IMR-90 (cell line): ENCODE data around the gene LIPI. TPM values are rescaled to one million over a fixed set of nuclear protein-coding genes. Genes with fewer than 3 reads are reported as not detected.

Source experiments
- ATAC-seq: fragments of 200-7000 bp; cut with Tn5 transposase; 2 replicates; pipeline ENCODE4 v1.9.1; 2020; ENCODE audit warnings: low read depth, mild to moderate bottlenecking, moderate library complexity
- BruUV-seq: library from RNA; stranded (reverse); fragments of 400-500 nt; replicated peaks from 2 replicates; lab custom pipeline; 2021; lab: Mats Ljungman, UMichigan
- CTCF ChIA-PET: fragments of 300-600 bp; formaldehyde crosslinking; extraction: SDS; loops from one replicate; lab custom pipeline; 2021; ENCODE audit warnings: antibody characterized with exemption; lab: Yijun Ruan, JAX
- POLR2A ChIA-PET: fragments of 300-600 bp; sonication (Branson Sonifier 250); formaldehyde crosslinking; loops from one replicate; lab custom pipeline; 2022; ENCODE audit warnings: antibody characterized with exemption; ENCODE audit not compliant: unreplicated experiment; lab: Charles Lee
- DNase-seq: peaks from one replicate; pipeline ENCODE4 v3.0.0; 2013
- H2AFZ ChIP-seq: replicated peaks from 2 replicates; pipeline ENCODE3; 2013; ENCODE audit warnings: low read length, mild to moderate bottlenecking; ENCODE audit not compliant: poor library complexity
- H2AK5ac ChIP-seq: 2 replicates; pipeline ENCODE4 v1.6.1; 2013; ENCODE audit warnings: low read depth, low read length, inconsistent platforms
- H2AK9ac ChIP-seq: replicated peaks from 2 replicates; pipeline ENCODE3; 2013; ENCODE audit warnings: mild to moderate bottlenecking, low read depth, low read length, moderate library complexity; ENCODE audit not compliant: poor library complexity
- H2BK120ac ChIP-seq: 2 replicates; pipeline ENCODE4 v1.6.1; 2013; ENCODE audit warnings: low read depth, low read length, inconsistent platforms
- H2BK15ac ChIP-seq: 3 replicates; pipeline ENCODE4 v1.6.1; 2013; ENCODE audit warnings: low read depth, low read length, inconsistent platforms
- H2BK20ac ChIP-seq: 2 replicates; pipeline ENCODE4 v1.6.1; 2013; ENCODE audit warnings: low read depth, mild to moderate bottlenecking, inconsistent platforms, low read length, moderate library complexity
- H2BK5ac ChIP-seq: 2 replicates; pipeline ENCODE4 v1.6.1; 2013; ENCODE audit warnings: mild to moderate bottlenecking, low read depth, low read length, inconsistent platforms; ENCODE audit not compliant: poor library complexity, severe bottlenecking
- H3K14ac ChIP-seq: replicated peaks from 2 replicates; pipeline ENCODE4 v1.6.1; 2013; ENCODE audit warnings: low read depth, low read length, inconsistent platforms
- H3K18ac ChIP-seq: 2 replicates; pipeline ENCODE4 v1.6.1; 2013; ENCODE audit warnings: low read depth, low read length, control low read depth
- H3K23ac ChIP-seq: 2 replicates; pipeline ENCODE4 v1.6.1; 2013; ENCODE audit warnings: low read depth, low read length, inconsistent platforms
- H3K27ac ChIP-seq: 2 replicates; pipeline ENCODE4 v1.5.1; 2013; ENCODE audit warnings: mild to moderate bottlenecking, control low read depth, low read length; ENCODE audit not compliant: insufficient read depth
- H3K27me3 ChIP-seq: 2 replicates; pipeline ENCODE4 v1.6.1; 2013; ENCODE audit warnings: low read length; ENCODE audit not compliant: control insufficient read depth, insufficient read depth
- H3K36me3 ChIP-seq: 2 replicates; pipeline ENCODE4 v1.6.1; 2013; ENCODE audit warnings: low read length, mixed read lengths; ENCODE audit not compliant: control insufficient read depth, insufficient read depth
- H3K4ac ChIP-seq: 2 replicates; pipeline ENCODE4 v1.6.1; 2013; ENCODE audit warnings: low read depth, low read length, inconsistent platforms
- H3K4me1 ChIP-seq: 2 replicates; pipeline ENCODE4 v1.6.1; 2013; ENCODE audit warnings: low read length, mixed read lengths; ENCODE audit not compliant: control insufficient read depth, insufficient read depth
- H3K4me2 ChIP-seq: 2 replicates; pipeline ENCODE4 v1.6.1; 2013; ENCODE audit warnings: low read depth, mild to moderate bottlenecking, control low read depth, low read length, moderate library complexity
- H3K4me3 ChIP-seq: 2 replicates; pipeline ENCODE4 v1.5.1; 2013; ENCODE audit warnings: low read depth, mild to moderate bottlenecking, control low read depth, low read length, moderate library complexity; ENCODE audit not compliant: insufficient read depth
- H3K56ac ChIP-seq: 2 replicates; pipeline ENCODE4 v1.6.1; 2013; ENCODE audit warnings: low read length, inconsistent platforms; ENCODE audit not compliant: insufficient read depth; ENCODE audit errors: extremely low read depth
- H3K79me1 ChIP-seq, 2 experiments: 2 replicates each; pipeline ENCODE4 v1.6.1; 2013; ENCODE audit warnings: low read length in 2 of 2, inconsistent platforms in 1 of 2, low read depth in 1 of 2
- H3K9ac ChIP-seq: 2 replicates; pipeline ENCODE4 v1.6.1; 2013; ENCODE audit warnings: low read depth, low read length, control low read depth
- H3K9me1 ChIP-seq: 2 replicates; pipeline ENCODE4 v1.6.1; 2013; ENCODE audit warnings: low read length, inconsistent platforms; ENCODE audit not compliant: insufficient read depth
- H3K9me3 ChIP-seq: 2 replicates; pipeline ENCODE4 v1.6.1; 2013; ENCODE audit warnings: low read length; ENCODE audit not compliant: control insufficient read depth, insufficient read depth
- H4K20me1 ChIP-seq: 2 replicates; pipeline ENCODE4 v1.6.1; 2013; ENCODE audit warnings: low read length, inconsistent platforms; ENCODE audit not compliant: insufficient read depth
- H4K5ac ChIP-seq: 2 replicates; pipeline ENCODE4 v1.6.1; 2013; ENCODE audit warnings: mild to moderate bottlenecking, low read depth, low read length, control low read depth
- H4K8ac ChIP-seq, 2 experiments: 2 replicates each; pipeline ENCODE4 v1.6.1; 2013; ENCODE audit warnings: low read depth in 2 of 2, low read length in 2 of 2, control low read depth in 1 of 2, inconsistent platforms in 1 of 2
- H4K91ac ChIP-seq: 2 replicates; pipeline ENCODE4 v1.6.1; 2013; ENCODE audit warnings: low read depth, low read length, inconsistent platforms; ENCODE audit not compliant: insufficient read depth
- WGBS, 2 experiments: methylation state at CpG; one replicate each; pipeline versions ENCODE4 v1.1.5 to v1.1.7; 2013; ENCODE audit warnings: missing lambda C conversion rate in 2 of 2; ENCODE audit not compliant: insufficient read length in 1 of 2; ENCODE audit errors: extremely low coverage in 2 of 2; 5-methylcytosine and 5-hydroxymethylcytosine counted together
- dilution Hi-C: fragments of 300-500 bp; cut with HindIII; formaldehyde crosslinking; loops from one replicate; pipeline ENCODE4 v1.14.3; 2018; ENCODE audit warnings: low sequenced_read_pairs; ENCODE audit not compliant: unreplicated experiment
- in situ Hi-C: fragments of 300-500 bp; cut with MboI; formaldehyde crosslinking; loops from 3 replicates; pipeline ENCODE4 v1.14.3; 2019; ENCODE audit warnings: low sequenced_read_pairs, inconsistent platforms, mixed read lengths
- intact Hi-C: fragments of 100-400 bp; cut with micrococcal nuclease; formaldehyde crosslinking; loops from 2 replicates; pipeline ENCODE4 v1.10.0; 2022
- polyA plus RNA-seq, 3 experiments: library from polyadenylated mRNA; depleted of rRNA; stranded (reverse); fragments of >200 nt; gene quantifications; 2 replicates each; pipeline ENCODE4 v1.2.3, GENCODE V29; 2012; ENCODE audit warnings: low replicate concordance in 1 of 3
- total RNA-seq: library from RNA; depleted of rRNA; stranded (reverse); fragments of >200 nt; gene quantifications from 2 replicates; pipeline ENCODE4 v1.2.3, GENCODE V29; 2012
- TF ChIP-seq, protein P1 (sequence below): fragments of 150-350 bp; IDR thresholded peaks from 2 replicates; pipeline ENCODE4 v1.6.1; 2017; ENCODE audit warnings: mild to moderate bottlenecking, antibody characterized with exemption, low read length, low read depth

Gene LIPI
- total and polyA plus RNA-seq, 2 of the 4 experiments (the other 2 are of a cell fraction) = not detected

DNA sequence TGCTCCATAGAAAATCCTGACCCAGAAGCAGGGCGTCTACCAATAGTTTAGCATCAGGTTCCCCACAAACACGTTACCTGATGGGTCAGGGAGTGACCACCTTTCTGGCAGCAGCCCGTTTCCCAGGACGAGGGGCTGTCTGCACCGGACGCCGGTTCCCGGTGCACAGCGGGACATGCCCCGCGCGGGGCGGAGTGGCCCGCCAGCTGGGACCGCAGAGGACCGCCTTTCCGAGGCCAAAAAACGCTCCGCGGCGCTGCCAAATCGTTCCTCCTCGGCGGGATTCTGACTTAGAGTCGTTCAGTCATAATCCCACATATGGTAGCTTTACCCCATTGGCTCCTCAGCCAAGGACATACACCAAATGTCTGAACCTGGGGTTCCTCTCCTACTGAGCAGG lies 126.1 kb downstream of the LIPI start:
- intact Hi-C loops (no loop called here), dilution Hi-C loops (no loop called here), in situ Hi-C loops (no loop called here)
- no peak overlapping the region for H3K27ac ChIP-seq
- POLR2A ChIA-PET = no interaction called here
- H3K14ac ChIP-seq = no peak overlapping the region
- no peak overlapping the region for H3K4ac ChIP-seq
- no peaks in the 10 kb centered on the region for H3K4me1 ChIP-seq
- no peak overlapping the region for H4K5ac ChIP-seq
- H3K4me2 ChIP-seq = no peak overlapping the region
- no peaks in the 10 kb centered on the region for H3K9me1 ChIP-seq
- H2BK20ac ChIP-seq = no peak overlapping the region
- peaks cover 4% of the 10 kb centered on the region; the same call in 1 of the 2 replicates for H3K9me3 ChIP-seq
- H2BK5ac ChIP-seq = no peak overlapping the region
- no peak overlapping the region for H4K8ac ChIP-seq
- H4K20me1 ChIP-seq = no peaks in the 10 kb centered on the region
- no peak overlapping the region for H2BK15ac ChIP-seq
- H3K4me3 ChIP-seq = no peak overlapping the region
- no peak overlapping the region for H2AK9ac ChIP-seq
- no peak overlapping the region for H2AFZ ChIP-seq
- WGBS, 2 experiments = 90% methylated on average over 15 of the region's 25 CpGs; no CpG with 5 or more reads in 1 of the 2 experiments
- H2AK5ac ChIP-seq = no peak overlapping the region
- no peak overlapping the region for H3K9ac ChIP-seq
- no peaks in the 10 kb centered on the region for H3K36me3 ChIP-seq
- H3K79me1 ChIP-seq = no peaks in the 10 kb centered on the region
- no TSS peak for BruUV-seq
- CTCF ChIA-PET = no interaction called here
- no peak overlapping the region for H2BK120ac ChIP-seq
- no peak overlapping the region for H3K23ac ChIP-seq
- no peaks in the 10 kb centered on the region for H3K27me3 ChIP-seq
- H4K91ac ChIP-seq = no peak overlapping the region
- H3K56ac ChIP-seq = no peak overlapping the region
- TF ChIP-seq, protein P1, sequence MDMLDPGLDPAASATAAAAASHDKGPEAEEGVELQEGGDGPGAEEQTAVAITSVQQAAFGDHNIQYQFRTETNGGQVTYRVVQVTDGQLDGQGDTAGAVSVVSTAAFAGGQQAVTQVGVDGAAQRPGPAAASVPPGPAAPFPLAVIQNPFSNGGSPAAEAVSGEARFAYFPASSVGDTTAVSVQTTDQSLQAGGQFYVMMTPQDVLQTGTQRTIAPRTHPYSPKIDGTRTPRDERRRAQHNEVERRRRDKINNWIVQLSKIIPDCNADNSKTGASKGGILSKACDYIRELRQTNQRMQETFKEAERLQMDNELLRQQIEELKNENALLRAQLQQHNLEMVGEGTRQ = no peak
- H3K18ac ChIP-seq = no peak overlapping the region
- ATAC-seq (no peak), DNase-seq (no peak)
